Stimulated activated CD8-positive, alpha-beta memory T cell treated with anti-CD3 and anti-CD28 coated beads, Interleukin-7, amount 100 ng/mL, for 1 hour (primary cell): ENCODE measurements around the gene KLHL1.

ENCODE experiments used
- DNase-seq, 2 donors: peaks; one replicate each; pipeline ENCODE4 v3.0.0-alpha.2; 2020; ENCODE audit warnings: low read depth in 2 of 2

KLHL1 gene

GRCh38 chr13:69872321-69873047, 235.8 kb downstream of the KLHL1 start:
- no peak for DNase-seq

- DNase-seq, result no peak
Observed at GRCh38 chr13:69866555-69866954, 241.7 kb downstream of the KLHL1 start.

GRCh38 chr13:69857183-69857821, 250.9 kb downstream of the KLHL1 start:
- no peak for DNase-seq

- DNase-seq, result no peak
Observed at GRCh38 chr13:69856331-69856730, 251.9 kb downstream of the KLHL1 start.

- DNase-seq, result no peak
Observed at GRCh38 chr13:69828527-69828926, 279.7 kb downstream of the KLHL1 start.

GRCh38 chr13:69820180-69820579, 288.1 kb downstream of the KLHL1 start:
- DNase-seq, result no peak

- no peak for DNase-seq
Observed at GRCh38 chr13:69817333-69817869, 290.9 kb downstream of the KLHL1 start.

GRCh38 chr13:69809152-69809551, 299.1 kb downstream of the KLHL1 start:
- no peak for DNase-seq

DNA sequence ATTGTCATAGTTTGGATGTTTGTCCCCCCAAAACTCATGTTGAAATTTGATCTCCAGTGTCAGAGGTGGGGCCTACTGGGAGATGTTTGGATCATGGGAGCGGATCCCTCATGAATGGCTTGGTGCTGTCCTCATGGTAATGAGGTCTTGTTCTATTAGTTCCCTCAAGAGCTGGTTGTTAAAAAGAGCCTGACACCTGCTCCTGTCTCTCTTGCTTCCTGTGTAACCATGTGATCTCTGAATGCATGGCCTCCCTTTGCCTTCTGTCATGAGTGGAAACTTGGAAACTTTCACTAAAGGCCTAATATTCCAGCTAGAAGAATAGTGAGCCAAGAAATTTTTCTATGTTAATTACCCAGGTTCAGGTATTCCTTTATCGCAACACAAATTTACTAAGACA, 312.0 kb downstream of the KLHL1 start:
- DNase-seq, result no peak

DNA sequence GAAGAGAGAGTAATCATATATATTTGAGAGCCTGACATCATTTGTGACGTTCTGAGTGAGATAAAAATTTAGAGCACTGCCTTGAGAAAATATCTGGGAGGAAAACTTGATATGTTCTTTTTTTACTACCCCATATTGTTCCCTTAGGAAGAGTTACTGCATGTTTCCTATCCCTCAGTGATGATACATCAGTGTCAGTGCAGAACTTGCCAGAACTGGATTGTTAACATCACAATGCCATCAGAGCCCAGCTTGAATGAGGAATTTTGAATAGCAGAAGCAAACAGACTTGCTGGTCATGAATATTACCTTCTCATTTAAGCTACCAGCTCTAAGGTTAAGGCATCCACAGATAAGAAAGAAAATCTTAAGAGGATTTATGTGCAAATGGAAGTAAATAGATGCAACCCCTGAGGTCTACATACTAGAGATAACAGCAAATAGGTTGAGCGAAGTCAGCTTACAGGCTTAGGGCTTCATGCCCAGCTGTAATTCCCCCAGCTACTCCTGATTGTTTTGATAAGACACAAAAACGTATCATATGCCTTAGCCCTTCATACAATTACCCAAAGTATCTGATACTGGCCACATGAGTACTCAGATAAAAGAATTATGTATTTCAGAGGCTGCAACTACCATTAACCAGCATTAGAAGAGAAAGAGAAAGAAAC, 314.3 kb downstream of the KLHL1 start:
- DNase-seq, result no peak

- DNase-seq, result no peak
Observed at GRCh38 chr13:69776937-69777336, 331.3 kb downstream of the KLHL1 start.

GRCh38 chr13:69769608-69770007, 338.6 kb downstream of the KLHL1 start:
- no peak for DNase-seq

GRCh38 chr13:69761581-69761980, 346.7 kb downstream of the KLHL1 start:
- DNase-seq, result no peak

GRCh38 chr13:69755101-69755500, 353.2 kb downstream of the KLHL1 start:
- DNase-seq, result no peak

DNA sequence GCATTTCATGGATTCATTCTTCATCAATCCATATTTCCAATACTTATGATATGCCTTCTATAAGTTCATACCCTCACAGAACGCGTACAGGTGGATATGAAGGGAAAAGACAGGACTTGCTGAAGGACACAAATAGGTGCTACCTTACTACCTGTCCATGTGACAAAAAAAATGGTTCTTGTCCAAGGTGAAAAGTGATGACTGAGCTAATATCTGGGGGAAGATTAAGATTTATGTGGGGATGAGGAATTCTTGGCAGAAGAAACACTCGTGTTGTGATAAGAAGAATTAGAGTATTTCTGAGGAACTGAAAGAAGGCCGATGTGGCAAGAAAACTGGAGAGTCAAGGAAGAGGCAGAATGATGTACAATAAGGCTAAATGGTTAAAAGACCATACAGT, 357.0 kb downstream of the KLHL1 start:
- no peak for DNase-seq

DNA sequence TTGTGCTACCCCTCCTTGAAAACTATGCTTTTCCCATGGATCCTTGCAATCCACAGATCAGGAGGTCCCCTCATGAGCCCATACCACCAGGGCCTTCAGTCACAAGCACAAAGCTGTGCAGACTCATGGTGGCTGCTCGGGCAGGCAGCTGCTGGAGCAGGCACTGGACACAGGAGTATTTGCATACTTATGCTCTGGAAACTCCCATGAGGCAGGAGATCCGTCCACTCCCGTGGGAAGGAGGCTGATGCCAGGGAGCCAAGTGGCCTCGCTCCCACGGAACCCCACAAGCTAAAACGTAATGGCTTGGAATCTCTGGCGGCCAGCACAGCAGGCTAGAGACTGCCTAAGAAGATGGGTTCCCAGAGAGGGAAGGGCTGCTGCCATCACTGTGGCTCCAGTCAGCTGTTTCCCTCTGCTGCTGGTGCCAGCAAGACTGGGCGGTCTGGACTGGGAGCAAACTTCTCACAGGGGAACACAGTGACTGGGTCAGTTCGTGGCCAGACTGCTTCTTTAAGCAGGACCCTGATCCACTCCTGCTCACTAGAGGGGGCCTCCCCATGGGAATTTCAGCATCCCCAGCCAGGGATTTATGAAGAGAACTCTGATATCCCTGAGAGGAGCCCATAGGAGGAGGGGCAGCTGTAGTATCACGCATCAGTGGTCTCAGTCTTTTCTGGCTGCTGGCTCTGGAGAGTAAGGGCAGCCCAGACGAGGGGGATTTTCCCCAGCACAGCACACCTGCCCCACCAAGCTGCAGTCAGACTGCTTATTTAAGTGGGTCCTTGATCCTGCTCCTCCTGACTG, 370.9 kb downstream of the KLHL1 start:
- no peak for DNase-seq

DNA sequence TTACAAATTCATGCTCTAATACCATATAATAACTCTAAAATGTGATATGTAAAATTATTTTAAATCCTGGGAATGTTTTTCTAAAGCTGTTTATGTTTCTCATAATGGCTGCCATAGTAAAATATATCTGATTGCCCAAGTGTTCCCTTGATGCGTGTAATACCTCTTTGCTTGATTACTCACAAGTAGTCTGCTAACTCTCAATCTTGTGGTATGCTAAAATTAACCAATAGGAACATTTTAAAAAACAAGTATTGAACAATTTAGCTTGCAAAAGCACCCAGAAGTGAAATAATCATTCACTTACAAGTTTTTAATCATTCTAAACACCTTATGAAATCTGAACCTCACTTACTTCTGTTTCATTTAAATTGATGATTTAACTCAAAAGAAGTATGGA, 386.6 kb downstream of the KLHL1 start:
- no peak for DNase-seq

DNA sequence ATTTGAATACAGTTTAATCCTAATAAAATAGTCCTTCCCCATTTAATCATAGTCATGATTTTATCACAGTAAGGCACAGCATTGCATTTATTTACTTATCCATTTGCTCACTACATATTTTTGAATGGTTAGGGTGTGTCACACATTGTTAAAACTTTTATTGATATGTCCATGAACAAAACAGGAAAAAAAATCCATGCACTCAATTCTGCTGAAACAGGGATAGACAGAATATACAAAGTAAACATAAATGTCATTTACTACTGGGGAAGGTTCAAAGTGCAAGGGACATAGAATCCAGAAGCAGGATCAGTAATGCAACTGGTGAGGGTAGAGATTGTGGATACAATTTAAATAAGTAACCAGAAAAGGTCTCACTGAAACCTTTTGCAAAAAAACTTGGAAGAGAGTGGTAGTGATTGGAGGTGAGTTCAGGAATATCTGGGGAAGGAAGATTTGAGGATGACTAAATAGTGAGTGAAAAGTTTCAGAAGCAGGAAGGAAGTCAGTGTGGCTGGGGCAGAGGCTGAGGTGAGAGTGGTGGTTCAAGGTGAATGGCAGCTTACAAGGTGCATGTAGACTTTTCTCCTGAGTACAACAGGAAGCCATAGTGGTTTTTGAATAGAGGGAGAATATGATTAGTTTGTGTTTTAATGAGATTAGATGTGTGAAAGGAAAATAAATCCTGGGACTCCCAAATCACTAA, 387.8 kb downstream of the KLHL1 start:
- DNase-seq, result no peak

DNA sequence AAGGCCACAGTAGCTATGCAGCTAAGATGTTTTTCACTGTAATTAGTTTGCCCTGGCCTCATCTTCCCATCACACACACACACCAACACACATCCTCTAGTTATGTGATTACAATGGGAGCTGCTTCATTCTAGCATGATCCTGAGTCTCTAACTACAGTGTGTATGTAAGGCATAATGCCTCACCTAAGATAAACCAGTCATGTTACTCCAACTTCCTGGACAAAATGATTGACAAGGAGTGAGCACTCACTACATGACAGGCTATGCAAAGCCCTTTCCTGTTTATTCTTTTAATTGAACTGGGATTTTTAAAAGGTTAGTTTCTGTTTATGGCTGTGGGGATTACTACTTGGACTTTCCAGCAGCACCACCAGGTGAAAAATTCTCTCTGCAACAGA, 401.4 kb downstream of the KLHL1 start:
- no peak for DNase-seq

DNA sequence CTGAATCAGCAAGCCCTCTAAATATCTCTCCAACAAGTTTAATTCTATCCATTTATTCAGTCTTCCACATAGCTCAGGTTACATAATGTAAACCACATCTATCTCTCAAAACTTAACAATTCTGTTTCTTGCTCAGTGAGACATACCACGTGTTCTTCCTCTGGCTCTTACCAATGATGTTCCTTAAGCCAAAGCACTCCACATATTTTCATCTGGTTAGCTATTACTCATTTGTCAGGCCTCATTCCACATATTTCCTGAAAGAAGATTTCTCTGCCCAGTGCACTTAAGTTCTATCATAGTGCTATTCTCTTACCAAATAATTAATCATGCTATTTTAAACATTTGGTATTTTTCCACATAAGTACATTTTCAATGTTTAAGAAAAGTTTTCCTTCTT, 403.9 kb downstream of the KLHL1 start:
- no peak for DNase-seq

DNA sequence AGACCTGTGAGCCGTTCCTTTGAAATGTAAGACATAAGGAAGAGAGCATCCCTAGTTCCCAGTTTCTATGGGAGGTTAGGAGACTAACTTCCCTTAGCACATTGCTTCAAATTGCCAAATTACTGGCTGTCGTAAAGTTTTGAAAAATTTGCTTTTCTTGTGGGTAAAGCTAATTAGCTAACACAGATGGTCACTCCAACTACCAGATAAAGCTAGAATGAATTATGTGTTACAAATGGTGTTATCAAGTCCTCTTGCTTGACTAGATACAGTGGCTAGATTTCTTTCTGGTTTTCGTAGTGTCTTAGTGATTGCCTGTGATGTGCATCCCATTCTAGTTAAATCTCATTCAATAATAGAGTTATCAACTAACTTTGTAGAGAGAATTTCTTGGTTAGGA, 417.3 kb downstream of the KLHL1 start:
- DNase-seq, result no peak
